ENCODE data around the gene AGO4.

GRCh38 chr1:35894183-35894582, 86.4 kb downstream of the AGO4 start:
- TF ChIP-seq CTCF (conservative IDR thresholded peaks at IDR 0.05 in 1 of 2, IDR thresholded peaks at IDR 0.05 in 1 of 2; ENCODE audit: low read depth in 1 of 2, low read length in 2 of 2) (no peak), EZH2 (IDR thresholded peaks at IDR 0.05; ENCODE audit: low read length, missing control alignments) (no peak)

Data from fibroblast of lung (primary cell).